22Rv1 (cell line): Measurements from ENCODE around the gene TNKS2.

Experiments used
- H3K27ac ChIP-seq: fragments of 450-650 bp; 2 replicates; pipeline ENCODE4 v1.5.1; 2017
- ZFX ChIP-seq: fragments of 450-650 bp; IDR thresholded peaks from 2 replicates; pipeline ENCODE4 v1.6.1; 2017; ENCODE audit warnings: antibody characterized with exemption, borderline replicate concordance
- TF ChIP-seq, protein P1 (sequence below): fragments of 450-650 bp; IDR thresholded peaks from 2 replicates; pipeline ENCODE4 v1.5.1; 2017; ENCODE audit warnings: mild to moderate bottlenecking

The TNKS2 gene

DNA sequence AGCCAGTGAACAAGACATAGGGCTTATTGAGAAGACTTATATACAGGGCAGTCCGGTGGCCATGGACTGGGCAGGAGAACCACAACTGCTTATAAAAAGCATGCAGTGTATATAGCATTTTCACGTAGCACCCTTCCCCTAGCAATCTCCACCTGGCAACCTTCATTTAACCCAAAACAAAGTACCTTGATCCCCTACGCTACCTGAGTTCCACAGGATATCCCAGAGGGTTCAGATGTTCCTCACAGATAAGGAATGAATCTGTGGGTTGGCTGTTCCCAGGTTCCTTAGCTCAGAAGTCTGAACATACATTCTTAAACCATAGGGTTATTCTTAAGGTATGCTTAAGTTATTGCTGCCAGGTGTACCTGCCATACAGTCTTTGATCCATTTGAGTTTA is 22.0 kb upstream of the TNKS2 start:
- TF ChIP-seq, protein P1, sequence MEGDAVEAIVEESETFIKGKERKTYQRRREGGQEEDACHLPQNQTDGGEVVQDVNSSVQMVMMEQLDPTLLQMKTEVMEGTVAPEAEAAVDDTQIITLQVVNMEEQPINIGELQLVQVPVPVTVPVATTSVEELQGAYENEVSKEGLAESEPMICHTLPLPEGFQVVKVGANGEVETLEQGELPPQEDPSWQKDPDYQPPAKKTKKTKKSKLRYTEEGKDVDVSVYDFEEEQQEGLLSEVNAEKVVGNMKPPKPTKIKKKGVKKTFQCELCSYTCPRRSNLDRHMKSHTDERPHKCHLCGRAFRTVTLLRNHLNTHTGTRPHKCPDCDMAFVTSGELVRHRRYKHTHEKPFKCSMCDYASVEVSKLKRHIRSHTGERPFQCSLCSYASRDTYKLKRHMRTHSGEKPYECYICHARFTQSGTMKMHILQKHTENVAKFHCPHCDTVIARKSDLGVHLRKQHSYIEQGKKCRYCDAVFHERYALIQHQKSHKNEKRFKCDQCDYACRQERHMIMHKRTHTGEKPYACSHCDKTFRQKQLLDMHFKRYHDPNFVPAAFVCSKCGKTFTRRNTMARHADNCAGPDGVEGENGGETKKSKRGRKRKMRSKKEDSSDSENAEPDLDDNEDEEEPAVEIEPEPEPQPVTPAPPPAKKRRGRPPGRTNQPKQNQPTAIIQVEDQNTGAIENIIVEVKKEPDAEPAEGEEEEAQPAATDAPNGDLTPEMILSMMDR = no peak
- TF ChIP-seq ZFX = no peak
- no peak overlapping the region for H3K27ac ChIP-seq

DNA sequence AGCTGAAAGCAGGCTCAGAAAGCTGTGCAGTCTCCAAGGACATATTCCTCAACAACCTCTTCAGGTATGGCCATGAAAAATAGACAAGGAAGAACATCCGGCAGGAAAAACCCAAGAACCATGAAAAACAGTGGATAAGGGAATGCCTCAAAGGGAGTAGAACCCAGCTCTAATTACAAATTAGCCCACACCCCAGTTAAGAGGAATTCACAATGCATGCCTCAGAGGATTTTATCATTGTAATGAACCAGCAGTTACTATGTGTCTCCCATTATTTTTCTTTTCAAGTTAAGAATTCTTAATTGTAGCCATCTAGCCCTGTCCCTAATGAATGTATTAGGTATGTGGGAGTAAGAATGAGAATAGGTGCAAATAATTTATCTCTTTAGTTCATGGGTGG is 19.7 kb upstream of the TNKS2 start:
- no peak for TF ChIP-seq ZFX
- TF ChIP-seq, protein P1 = no peak
- H3K27ac ChIP-seq = no peak overlapping the region

DNA sequence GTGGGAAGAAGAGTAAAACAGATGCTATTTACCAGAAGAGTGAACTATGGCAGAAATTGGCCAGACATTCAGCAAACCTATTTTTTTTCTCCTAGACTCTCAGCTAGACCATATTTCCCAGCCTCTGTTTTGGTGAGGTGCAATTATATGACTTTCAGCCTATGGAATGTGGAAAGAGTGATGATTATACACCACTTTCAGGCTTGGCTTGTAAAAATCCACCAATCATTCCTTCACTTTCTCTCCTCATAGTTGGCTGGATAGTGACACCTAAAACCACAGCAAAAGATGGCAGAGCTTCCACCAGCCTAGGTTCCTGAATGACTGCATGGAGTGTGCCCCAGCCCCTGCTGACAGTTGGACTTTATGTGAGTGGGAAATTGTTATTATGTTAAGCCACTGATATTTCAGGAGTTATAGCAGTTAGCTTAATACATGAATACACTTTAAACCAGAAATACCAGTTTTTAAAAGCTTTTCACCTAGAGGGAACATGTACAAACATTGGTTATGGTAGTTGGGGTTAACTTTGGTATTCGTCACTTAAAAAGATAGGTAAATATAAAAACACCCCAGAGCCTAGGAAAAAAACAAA is 19.1 kb upstream of the TNKS2 start:
- no peak for TF ChIP-seq ZFX
- TF ChIP-seq, protein P1 = no peak
- no peak overlapping the region for H3K27ac ChIP-seq

DNA sequence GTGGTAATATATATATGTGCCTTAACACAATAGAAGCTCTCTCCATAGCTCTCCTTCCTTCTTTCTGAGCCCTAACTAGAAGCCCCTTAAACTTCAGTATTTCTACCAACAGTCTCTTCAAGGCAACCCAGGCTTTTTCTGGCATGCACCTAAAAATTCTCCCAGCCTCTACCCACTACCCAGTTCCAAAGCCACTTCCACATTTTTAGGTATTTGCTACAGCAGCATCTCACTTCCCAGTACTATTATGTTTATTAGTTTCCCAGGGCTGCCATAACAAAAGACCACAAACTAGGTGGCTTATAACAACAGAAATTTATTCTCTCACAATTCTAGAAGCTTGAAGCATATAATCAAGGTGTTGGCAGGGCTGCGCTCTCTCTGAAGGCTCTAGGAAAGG is 15.7 kb upstream of the TNKS2 start:
- TF ChIP-seq, protein P1 = no peak
- TF ChIP-seq ZFX = no peak
- H3K27ac ChIP-seq = no peak overlapping the region

DNA sequence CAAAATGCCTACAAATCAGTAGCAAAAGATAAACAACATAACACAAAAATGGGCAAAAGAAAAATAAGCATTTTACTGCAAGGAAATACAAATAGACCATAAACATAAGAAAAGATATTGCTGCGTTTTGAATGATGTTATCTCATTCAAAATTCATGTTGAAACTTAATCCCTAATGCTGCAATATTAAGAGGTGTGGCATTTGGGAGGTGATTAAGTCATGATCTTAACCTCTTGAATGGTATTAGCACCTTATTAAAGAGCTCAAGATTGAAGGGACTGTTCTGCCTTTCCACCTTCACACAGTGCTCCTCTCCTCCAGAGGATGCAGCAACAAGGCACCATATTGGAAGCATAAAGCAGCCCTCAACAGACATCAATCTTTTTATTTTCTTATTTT is 12.4 kb upstream of the TNKS2 start:
- no peak overlapping the region for H3K27ac ChIP-seq
- TF ChIP-seq, protein P1 = no peak
- no peak for TF ChIP-seq ZFX

DNA sequence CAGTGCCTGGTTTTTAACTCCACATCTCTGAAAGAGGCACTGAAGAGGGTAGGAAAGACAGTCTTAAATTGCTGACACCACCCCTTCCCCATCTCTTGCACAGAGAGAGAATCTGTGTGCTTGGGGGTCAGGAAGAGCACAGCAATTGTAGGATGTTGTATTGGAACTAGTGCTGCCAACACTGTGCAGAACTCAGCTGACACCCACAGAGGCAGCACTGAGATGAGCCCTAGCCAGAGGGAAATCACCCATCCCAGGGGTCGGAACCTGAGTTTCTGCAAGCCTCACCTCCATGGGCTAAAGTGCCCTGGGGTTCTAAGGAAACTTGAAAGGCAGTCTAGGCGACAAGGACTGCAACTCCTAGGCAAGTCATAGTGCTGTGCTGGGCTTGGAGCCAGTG is 11.0 kb upstream of the TNKS2 start:
- no peak overlapping the region for H3K27ac ChIP-seq

DNA sequence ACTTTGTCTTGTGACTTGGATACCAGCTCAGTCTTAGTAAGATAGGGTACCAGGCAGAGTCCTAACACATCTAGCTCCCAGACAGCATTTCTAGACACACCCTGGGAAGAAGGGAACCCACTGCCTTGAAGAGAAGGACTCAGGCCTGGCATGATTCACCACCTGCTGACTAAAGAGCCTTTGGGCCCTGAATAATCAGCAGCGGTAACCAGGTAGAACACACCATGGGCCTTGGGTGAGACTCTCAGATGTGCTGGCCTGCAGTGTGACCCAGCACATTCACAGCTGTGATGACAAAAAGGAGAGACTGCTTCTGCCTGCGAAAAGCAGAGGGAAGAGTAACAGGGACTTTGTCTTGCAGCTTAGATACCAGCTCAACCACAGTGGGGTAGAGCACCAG is 10.4 kb upstream of the TNKS2 start:
- TF ChIP-seq ZFX = no peak
- TF ChIP-seq, protein P1 = no peak
- no peak overlapping the region for H3K27ac ChIP-seq

More for the DNA sequence above, 11.0 kb upstream of the TNKS2 start:
- TF ChIP-seq, protein P1 = no peak
- no peak for TF ChIP-seq ZFX
